Smooth muscle cell (in vitro differentiated cells): ENCODE measurements around the gene PAFAH1B2. TPM values are rescaled to one million over a fixed set of nuclear protein-coding genes. Genes with fewer than 3 reads are reported as not detected.

Experiments used
- DNase-seq: peaks from one replicate; lab custom pipeline; 2025; ENCODE audit not compliant: unreplicated experiment; lab: John Stamatoyannopoulos, UW
- H2AFZ ChIP-seq: fragments of 200-600 bp; sonication (generic); 2 replicates; pipeline ENCODE4 v1.6.0; 2016; ENCODE audit warnings: antibody characterized with exemption, low read depth, mild to moderate bottlenecking
- H3F3A ChIP-seq: fragments of 200-600 bp; sonication (generic); 2 replicates; pipeline ENCODE4 v1.6.0; 2017; ENCODE audit warnings: antibody characterized with exemption, low read depth
- H3K27ac ChIP-seq: fragments of 200-600 bp; sonication (generic); 2 replicates; pipeline ENCODE4 v1.5.1; 2016; ENCODE audit warnings: low read depth, mild to moderate bottlenecking
- H3K27me3 ChIP-seq: fragments of 200-600 bp; sonication (generic); 2 replicates; pipeline ENCODE4 v1.6.1; 2016; ENCODE audit warnings: low read depth, mild to moderate bottlenecking
- H3K36me3 ChIP-seq: fragments of 200-600 bp; sonication (generic); 2 replicates; pipeline ENCODE4 v1.5.1; 2016; ENCODE audit warnings: low read depth
- H3K4me1 ChIP-seq: fragments of 200-600 bp; sonication (generic); 2 replicates; pipeline ENCODE4 v1.5.1; 2016; ENCODE audit warnings: low read depth
- H3K4me2 ChIP-seq: fragments of 200-600 bp; sonication (generic); 2 replicates; pipeline ENCODE4 v1.6.0; 2016; ENCODE audit warnings: mild to moderate bottlenecking
- H3K4me3 ChIP-seq: fragments of 200-600 bp; sonication (generic); 2 replicates; pipeline ENCODE4 v1.5.1; 2016; ENCODE audit warnings: mild to moderate bottlenecking
- H3K79me2 ChIP-seq: fragments of 200-600 bp; sonication (generic); 2 replicates; pipeline ENCODE4 v1.6.0; 2016; ENCODE audit warnings: low read depth, mild to moderate bottlenecking
- H3K9ac ChIP-seq: fragments of 200-600 bp; sonication (generic); 2 replicates; pipeline ENCODE4 v1.6.0; 2016; ENCODE audit warnings: low read depth
- H3K9me3 ChIP-seq: fragments of 200-600 bp; sonication (generic); replicated peaks from 2 replicates; pipeline ENCODE4 v1.5.1; 2016; ENCODE audit warnings: low read depth
- H4K20me1 ChIP-seq: fragments of 200-600 bp; sonication (generic); 2 replicates; pipeline ENCODE4 v1.6.0; 2016; ENCODE audit warnings: low read depth
- CTCF ChIP-seq: fragments of 200-600 bp; sonication (generic); IDR thresholded peaks from 2 replicates; pipeline ENCODE4 v1.5.1; 2017; ENCODE audit warnings: borderline replicate concordance, mild to moderate bottlenecking, antibody characterized with exemption; ENCODE audit not compliant: insufficient read depth, poor library complexity, severe bottlenecking
- WGBS: methylation state at CpG from one replicate; pipeline ENCODE4 v1.1.7; 2016; ENCODE audit warnings: low lambda C conversion rate; 5-methylcytosine and 5-hydroxymethylcytosine counted together
- polyA plus RNA-seq: library from polyadenylated mRNA; unstranded; fragments of >200 nt; fragmentation: Nextera tagmentation; extraction: Ambion mirVana; gene quantifications from 2 replicates; pipeline ENCODE4 v1.2.1, GENCODE V29; 2016
- total RNA-seq: library from RNA; depleted of rRNA; stranded (reverse); fragments of >200 nt; gene quantifications from 2 replicates; pipeline ENCODE4 v1.2.3, GENCODE V29; 2014

PAFAH1B2 gene
- total and polyA plus RNA-seq, 2 experiments from 2014 or later = 30.7 to 146 TPM

GRCh38 chr11:117177534-117178209, 33.6 kb downstream of the PAFAH1B2 start:
- Histone ChIP-seq H3K79me2 (peaks cover 4% of the 10 kb centered on the region), H3K4me1 (peaks cover 20% of the 10 kb centered on the region), H4K20me1 (peaks cover 7% of the 10 kb centered on the region), H2AFZ (no peak overlapping the region), H3K27ac (peak overlapping the region; percentile 74), H3K9me3 (no peaks in the 10 kb centered on the region), H3K9ac (peak overlapping the region; percentile 85), H3K36me3 (no peaks in the 10 kb centered on the region), H3K4me2 (peak overlapping the region; percentile 91), H3K27me3 (no peaks in the 10 kb centered on the region), H3F3A (peaks cover 15% of the 10 kb centered on the region), H3K4me3 (peak overlapping the region; percentile 76)
- WGBS = 95% methylated on average over 10 of the region's 10 CpGs
- no peak for TF ChIP-seq CTCF
- no peak for DNase-seq

GRCh38 chr11:117178210-117179034, 34.3 kb downstream of the PAFAH1B2 start, which contains the start of gene SIDT2:
SIDT2 (plus strand) TSS chr11:117178743; CDS start chr11:117179264, 521 bp downstream.
- peak within 1 kb of the TSS; percentile 74 for H3K27ac ChIP-seq

GRCh38 chr11:117179048-117179999, 35.2 kb downstream of the PAFAH1B2 start:
- 3% methylated on average over 35 of the region's 39 CpGs for WGBS
- peaks cover 4% of the 10 kb centered on the region for H3K79me2 ChIP-seq
- peak overlapping the region; percentile 85 for H3K9ac ChIP-seq
- H3K9me3 ChIP-seq = no peaks in the 10 kb centered on the region
- DNase-seq = no peak
- H3K36me3 ChIP-seq = no peaks in the 10 kb centered on the region
- H3K4me3 ChIP-seq = peak overlapping the region; percentile 76
- H3F3A ChIP-seq = peaks cover 3% of the 10 kb centered on the region
- no peaks in the 10 kb centered on the region for H4K20me1 ChIP-seq
- H3K27ac ChIP-seq = peak overlapping the region; percentile 74
- peaks cover 13% of the 10 kb centered on the region for H3K4me1 ChIP-seq
- H3K27me3 ChIP-seq = no peaks in the 10 kb centered on the region
- peak overlapping the region; percentile 91 for H3K4me2 ChIP-seq
- H2AFZ ChIP-seq = no peak overlapping the region
- TF ChIP-seq CTCF = no peak

More at GRCh38 chr11:117178210-117179034, 34.3 kb downstream of the PAFAH1B2 start, which contains the start of gene SIDT2:
- H3K9ac ChIP-seq = peak within 1 kb of the TSS; percentile 85
- peak; percentile 62 for DNase-seq
- no peaks in the 10 kb centered on the region for H3K27me3 ChIP-seq
- H3K79me2 ChIP-seq = peaks cover 4% of the 10 kb centered on the region
- H3K4me1 ChIP-seq = peaks cover 13% of the 10 kb centered on the region
- H2AFZ ChIP-seq = no peak within 1 kb of the TSS
- WGBS = 3% methylated on average over 50 of the region's 51 CpGs
- H4K20me1 ChIP-seq = no peaks in the 10 kb centered on the region
- H3F3A ChIP-seq = peaks cover 7% of the 10 kb centered on the region
- no peaks in the 10 kb centered on the region for H3K9me3 ChIP-seq
- TF ChIP-seq CTCF = no peak
- H3K36me3 ChIP-seq = no peaks in the 10 kb centered on the region
- peak within 1 kb of the TSS; percentile 91 for H3K4me2 ChIP-seq
- peak within 1 kb of the TSS; percentile 76 for H3K4me3 ChIP-seq
